GM23338 (cell line): Measurements from ENCODE around the gene RWDD2A. TPM values are rescaled to one million over a fixed set of nuclear protein-coding genes. Genes with fewer than 3 reads are reported as not detected.

Experiments
- ATAC-seq: fragments of 200-7000 bp; cut with Tn5 transposase; 3 replicates; pipeline ENCODE4 v1.9.1; 2020
- DNase-seq: peaks from one replicate; pipeline ENCODE4 v3.0.0-alpha.2; 2015; ENCODE audit warnings: low spot score
- H2AFZ ChIP-seq: fragments of 200-600 bp; sonication (generic); 2 replicates; pipeline ENCODE4 v1.8.0; 2016; ENCODE audit warnings: antibody characterized with exemption, mild to moderate bottlenecking, moderate library complexity
- H3F3A ChIP-seq: fragments of 200-600 bp; sonication (generic); replicated peaks from 2 replicates; pipeline ENCODE4 v1.8.0; 2017; ENCODE audit warnings: antibody characterized with exemption, mixed run types, low read depth
- H3K27ac ChIP-seq: fragments of 200-600 bp; sonication (generic); 2 replicates; pipeline ENCODE4 v1.6.1; 2016; ENCODE audit warnings: low read depth
- H3K27me3 ChIP-seq: fragments of 200-600 bp; sonication (generic); 2 replicates; pipeline ENCODE4 v1.8.0; 2016; ENCODE audit warnings: mild to moderate bottlenecking, mixed run types, moderate library complexity; ENCODE audit not compliant: insufficient read depth
- H3K36me3 ChIP-seq: fragments of 200-600 bp; sonication (generic); 2 replicates; pipeline ENCODE4 v1.8.0; 2016; ENCODE audit warnings: mild to moderate bottlenecking; ENCODE audit not compliant: insufficient read depth
- H3K4me1 ChIP-seq: fragments of 200-600 bp; sonication (generic); 2 replicates; pipeline ENCODE4 v1.8.0; 2016; ENCODE audit warnings: mild to moderate bottlenecking, moderate library complexity; ENCODE audit not compliant: insufficient read depth
- H3K4me2 ChIP-seq: fragments of 200-600 bp; sonication (generic); 2 replicates; pipeline ENCODE4 v1.7.1; 2017; ENCODE audit warnings: mixed run types
- H3K4me3 ChIP-seq: fragments of 200-600 bp; sonication (generic); 2 replicates; pipeline ENCODE4 v1.6.1; 2016; ENCODE audit warnings: mixed run types
- H3K79me2 ChIP-seq: fragments of 200-600 bp; sonication (generic); replicated peaks from 2 replicates; pipeline ENCODE4 v1.8.0; 2017; ENCODE audit warnings: mild to moderate bottlenecking; ENCODE audit not compliant: insufficient read depth
- H3K9me2 ChIP-seq: fragments of 200-600 bp; sonication (generic); 2 replicates; pipeline ENCODE4 v1.8.0; 2017; ENCODE audit not compliant: insufficient read depth
- H4K20me1 ChIP-seq: fragments of 200-600 bp; sonication (generic); replicated peaks from 2 replicates; pipeline ENCODE4 v1.8.0; 2017; ENCODE audit warnings: mild to moderate bottlenecking; ENCODE audit not compliant: insufficient read depth
- H3K27ac Mint-ChIP-seq: 2 replicates; pipeline ENCODE4 v1.8.0; 2020; ENCODE audit warnings: inconsistent platforms, mild to moderate bottlenecking, moderate library complexity, mixed read lengths
- H3K27me3 Mint-ChIP-seq: 3 replicates; pipeline ENCODE4 v1.8.0; 2022; ENCODE audit warnings: low read depth, mild to moderate bottlenecking, moderate library complexity, mixed read lengths, inconsistent platforms; ENCODE audit not compliant: insufficient read depth, poor library complexity
- H3K36me3 Mint-ChIP-seq: 3 replicates; pipeline ENCODE4 v1.8.0; 2021; ENCODE audit warnings: low read depth, mild to moderate bottlenecking, inconsistent platforms, moderate library complexity, mixed read lengths
- H3K4me1 Mint-ChIP-seq: 3 replicates; pipeline ENCODE4 v1.8.0; 2020; ENCODE audit warnings: mild to moderate bottlenecking, inconsistent platforms, mixed read lengths
- H3K4me3 Mint-ChIP-seq: 3 replicates; pipeline ENCODE4 v1.8.0; 2021; ENCODE audit warnings: moderate library complexity, mild to moderate bottlenecking, inconsistent platforms, mixed read lengths
- H3K9me3 Mint-ChIP-seq: 3 replicates; pipeline ENCODE4 v1.8.0; 2020; ENCODE audit warnings: moderate library complexity, mild to moderate bottlenecking, inconsistent platforms, mixed read lengths
- CREB1 ChIP-seq: fragments of 250-450 bp; sonication (Bioruptor Pico); IDR thresholded peaks from 2 replicates; pipeline ENCODE4 v1.5.0; 2020; ENCODE audit warnings: low read depth, mild to moderate bottlenecking, moderate library complexity
- EZH2phosphoT487 ChIP-seq: fragments of 200-600 bp; sonication (generic); IDR thresholded peaks from one replicate; pipeline ENCODE4 v1.8.1; 2018; ENCODE audit warnings: antibody characterized with exemption; ENCODE audit not compliant: unreplicated experiment
- JUNB ChIP-seq: IDR thresholded peaks from one replicate; pipeline ENCODE4 v1.6.1; 2016; ENCODE audit warnings: antibody characterized with exemption; ENCODE audit not compliant: unreplicated experiment
- POLR2AphosphoS5 ChIP-seq: IDR thresholded peaks from 2 replicates; pipeline ENCODE4 v1.6.1; 2016; ENCODE audit warnings: antibody characterized with exemption, low read depth
- REST ChIP-seq: IDR thresholded peaks from one replicate; pipeline ENCODE4 v1.6.1; 2018; ENCODE audit warnings: antibody characterized with exemption; ENCODE audit not compliant: unreplicated experiment
- ZNF114 ChIP-seq: fragments of 250-450 bp; sonication (Bioruptor Pico); IDR thresholded peaks from 2 replicates; pipeline ENCODE4 v1.5.0; 2020; ENCODE audit warnings: mild to moderate bottlenecking, moderate library complexity
- ZNF462 ChIP-seq: fragments of 250-450 bp; sonication (Bioruptor Pico); IDR thresholded peaks from 2 replicates; pipeline ENCODE4 v1.5.0; 2020; ENCODE audit warnings: mild to moderate bottlenecking, moderate library complexity
- polyA plus RNA-seq: library from polyadenylated mRNA; unstranded; fragments of >200 nt; fragmentation: Nextera tagmentation; extraction: Ambion mirVana; gene quantifications from 2 replicates; pipeline ENCODE4 v1.2.1, GENCODE V29; 2016
- total RNA-seq: library from RNA; depleted of rRNA; stranded (reverse); fragments of >200 nt; shearing (Covaris generic); gene quantifications from 2 replicates; pipeline ENCODE4 v1.2.3, GENCODE V29; 2014

The RWDD2A gene
- total and polyA plus RNA-seq, 2 experiments from 2014 or later: 3.1 to 3.7 TPM

GRCh38 chr6:83152913-83153312, 40.2 kb upstream of the RWDD2A start:
- Histone ChIP-seq H2AFZ (no peak overlapping the region), H3K4me1 (no peaks in the 10 kb centered on the region), H3K27ac (no peak overlapping the region), H3K4me2 (no peak overlapping the region), H3K4me3 (no peak overlapping the region), H3K9me2 (no peaks in the 10 kb centered on the region), H3K27me3 (no peaks in the 10 kb centered on the region), H3F3A (no peaks in the 10 kb centered on the region), H3K79me2 (no peaks in the 10 kb centered on the region), H4K20me1 (no peaks in the 10 kb centered on the region), H3K36me3 (peaks cover 15% of the 10 kb centered on the region; the same call in 1 of the 2 replicates)
- no peak overlapping the region for H3K4me3 Mint-ChIP-seq
- DNase-seq: no peak
- H3K27me3 Mint-ChIP-seq: peaks cover 4% of the 10 kb centered on the region
- H3K27ac Mint-ChIP-seq: no peak overlapping the region
- TF ChIP-seq CREB1 (CRISPR knock-in tag) (no peak), POLR2AphosphoS5 (no peak), REST (no peak)
- H3K4me1 Mint-ChIP-seq: no peaks in the 10 kb centered on the region
- H3K9me3 Mint-ChIP-seq: no peaks in the 10 kb centered on the region
- H3K36me3 Mint-ChIP-seq: peaks cover 18% of the 10 kb centered on the region; the same call in 2 of the 3 replicates
- ATAC-seq: no peak

GRCh38 chr6:83153883-83154521, 39.2 kb upstream of the RWDD2A start:
- H3K4me3 ChIP-seq: no peak overlapping the region
- no peaks in the 10 kb centered on the region for H3K4me1 ChIP-seq
- no peaks in the 10 kb centered on the region for H3K9me2 ChIP-seq
- no peak overlapping the region for H3K27ac ChIP-seq
- H3K4me2 ChIP-seq: no peak overlapping the region
- H3K27me3 ChIP-seq: no peaks in the 10 kb centered on the region
- Mint-ChIP-seq H3K4me1 (no peaks in the 10 kb centered on the region), H3K9me3 (no peaks in the 10 kb centered on the region), H3K27ac (no peak overlapping the region), H3K36me3 (peaks cover 18% of the 10 kb centered on the region; the same call in 2 of the 3 replicates), H3K4me3 (no peak overlapping the region), H3K27me3 (peaks cover 4% of the 10 kb centered on the region)
- ATAC-seq (no peak), DNase-seq (no peak)
- peaks cover 15% of the 10 kb centered on the region; the same call in 1 of the 2 replicates for H3K36me3 ChIP-seq
- no peaks in the 10 kb centered on the region for H3F3A ChIP-seq
- no peak overlapping the region for H2AFZ ChIP-seq
- no peaks in the 10 kb centered on the region for H3K79me2 ChIP-seq
- H4K20me1 ChIP-seq: no peaks in the 10 kb centered on the region
- TF ChIP-seq EZH2phosphoT487: no peak

DNA sequence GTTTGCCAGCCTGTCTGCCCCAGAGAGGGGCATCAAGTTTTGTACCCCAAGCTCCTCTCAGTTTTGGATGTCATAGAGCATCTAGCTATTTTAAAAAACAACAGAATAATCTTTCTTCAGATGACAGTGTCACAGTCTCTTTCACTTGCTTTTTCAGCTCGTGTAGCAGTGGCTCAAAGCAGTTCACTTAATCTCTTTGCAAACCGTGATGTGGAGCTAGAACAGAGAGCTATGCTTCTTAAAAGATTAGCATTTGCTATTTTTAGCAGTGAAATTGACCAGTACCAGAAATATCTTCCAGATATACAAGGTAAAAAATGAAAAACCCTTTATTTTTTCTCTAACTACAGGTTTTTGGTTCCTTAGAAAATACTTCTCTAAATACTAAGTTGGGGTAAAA, 37.4 kb upstream of the RWDD2A start:
- H3K4me1 Mint-ChIP-seq: no peaks in the 10 kb centered on the region
- H3K9me3 Mint-ChIP-seq: no peaks in the 10 kb centered on the region
- H3K36me3 Mint-ChIP-seq: peaks cover 22% of the 10 kb centered on the region; the same call in 2 of the 3 replicates
- ATAC-seq (no peak), DNase-seq (no peak)
- no peak overlapping the region for H3K27ac Mint-ChIP-seq
- no peak overlapping the region for H3K4me3 Mint-ChIP-seq
- Histone ChIP-seq H4K20me1 (no peaks in the 10 kb centered on the region), H3K4me1 (no peaks in the 10 kb centered on the region), H3K36me3 (peaks cover 15% of the 10 kb centered on the region; the same call in 1 of the 2 replicates), H3K4me2 (no peak overlapping the region), H3K27ac (no peak overlapping the region), H3K27me3 (no peaks in the 10 kb centered on the region), H3K9me2 (no peaks in the 10 kb centered on the region), H2AFZ (no peak overlapping the region), H3K4me3 (no peak overlapping the region), H3K79me2 (no peaks in the 10 kb centered on the region), H3F3A (no peaks in the 10 kb centered on the region)
- H3K27me3 Mint-ChIP-seq: no peaks in the 10 kb centered on the region
- TF ChIP-seq JUNB: no peak
- no peak for TF ChIP-seq ZNF114 (CRISPR knock-in tag)
- TF ChIP-seq CREB1 (CRISPR knock-in tag): no peak
- no peak for TF ChIP-seq ZNF462
